ENCODE data around the gene CLDN34.

DNA sequence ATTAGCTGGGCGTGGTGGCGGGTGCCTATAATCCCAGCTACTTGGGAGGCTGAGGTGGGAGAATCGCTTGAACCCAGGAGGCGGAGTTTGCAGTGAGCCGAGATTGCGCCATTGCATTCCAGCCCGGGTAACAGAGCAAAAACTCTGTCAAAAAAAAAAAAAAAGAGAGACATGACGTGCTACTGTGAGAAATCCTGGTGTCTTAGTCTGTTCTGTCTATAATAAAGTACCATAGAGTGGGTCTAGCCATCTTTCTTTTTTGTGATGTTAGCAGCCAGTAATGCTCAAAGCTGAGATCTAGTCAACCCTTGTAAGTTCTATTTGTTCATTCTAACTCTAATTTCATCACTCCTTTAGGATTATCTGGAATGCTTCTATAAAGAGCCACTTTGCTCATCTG is 38.9 kb downstream of the CLDN34 start:
- no peak for TF ChIP-seq EP300 (IDR thresholded peaks at IDR 0.05; ENCODE audit: low read depth in 2 of 2, low read length in 2 of 2)
- TF ChIP-seq EP300 (CRISPR knock-in tag; IDR thresholded peaks at IDR 0.05; ENCODE audit: borderline replicate concordance) = no peak
- TF ChIP-seq ZZZ3 (CRISPR knock-in tag; IDR thresholded peaks at IDR 0.05; ENCODE audit: borderline replicate concordance) = no peak
- no peak for TF ChIP-seq JUND (CRISPR knock-in tag; IDR thresholded peaks at IDR 0.05)
- no peak for TF ChIP-seq ZNF660 (CRISPR knock-in tag; IDR thresholded peaks at IDR 0.05; ENCODE audit: borderline replicate concordance, low read depth)
- TF ChIP-seq, protein P1, sequence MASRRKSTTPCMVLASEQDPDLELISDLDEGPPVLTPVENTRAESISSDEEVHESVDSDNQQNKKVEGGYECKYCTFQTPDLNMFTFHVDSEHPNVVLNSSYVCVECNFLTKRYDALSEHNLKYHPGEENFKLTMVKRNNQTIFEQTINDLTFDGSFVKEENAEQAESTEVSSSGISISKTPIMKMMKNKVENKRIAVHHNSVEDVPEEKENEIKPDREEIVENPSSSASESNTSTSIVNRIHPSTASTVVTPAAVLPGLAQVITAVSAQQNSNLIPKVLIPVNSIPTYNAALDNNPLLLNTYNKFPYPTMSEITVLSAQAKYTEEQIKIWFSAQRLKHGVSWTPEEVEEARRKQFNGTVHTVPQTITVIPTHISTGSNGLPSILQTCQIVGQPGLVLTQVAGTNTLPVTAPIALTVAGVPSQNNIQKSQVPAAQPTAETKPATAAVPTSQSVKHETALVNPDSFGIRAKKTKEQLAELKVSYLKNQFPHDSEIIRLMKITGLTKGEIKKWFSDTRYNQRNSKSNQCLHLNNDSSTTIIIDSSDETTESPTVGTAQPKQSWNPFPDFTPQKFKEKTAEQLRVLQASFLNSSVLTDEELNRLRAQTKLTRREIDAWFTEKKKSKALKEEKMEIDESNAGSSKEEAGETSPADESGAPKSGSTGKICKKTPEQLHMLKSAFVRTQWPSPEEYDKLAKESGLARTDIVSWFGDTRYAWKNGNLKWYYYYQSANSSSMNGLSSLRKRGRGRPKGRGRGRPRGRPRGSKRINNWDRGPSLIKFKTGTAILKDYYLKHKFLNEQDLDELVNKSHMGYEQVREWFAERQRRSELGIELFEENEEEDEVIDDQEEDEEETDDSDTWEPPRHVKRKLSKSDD (CRISPR knock-in tag; IDR thresholded peaks at IDR 0.05; ENCODE audit: low read depth) = no peak
- TF ChIP-seq, protein P2, sequence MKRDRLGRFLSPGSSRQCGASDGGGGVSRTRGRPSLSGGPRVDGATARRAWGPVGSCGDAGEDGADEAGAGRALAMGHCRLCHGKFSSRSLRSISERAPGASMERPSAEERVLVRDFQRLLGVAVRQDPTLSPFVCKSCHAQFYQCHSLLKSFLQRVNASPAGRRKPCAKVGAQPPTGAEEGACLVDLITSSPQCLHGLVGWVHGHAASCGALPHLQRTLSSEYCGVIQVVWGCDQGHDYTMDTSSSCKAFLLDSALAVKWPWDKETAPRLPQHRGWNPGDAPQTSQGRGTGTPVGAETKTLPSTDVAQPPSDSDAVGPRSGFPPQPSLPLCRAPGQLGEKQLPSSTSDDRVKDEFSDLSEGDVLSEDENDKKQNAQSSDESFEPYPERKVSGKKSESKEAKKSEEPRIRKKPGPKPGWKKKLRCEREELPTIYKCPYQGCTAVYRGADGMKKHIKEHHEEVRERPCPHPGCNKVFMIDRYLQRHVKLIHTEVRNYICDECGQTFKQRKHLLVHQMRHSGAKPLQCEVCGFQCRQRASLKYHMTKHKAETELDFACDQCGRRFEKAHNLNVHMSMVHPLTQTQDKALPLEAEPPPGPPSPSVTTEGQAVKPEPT (CRISPR knock-in tag; IDR thresholded peaks at IDR 0.05; ENCODE audit: low read depth) = no peak
- no peak for TF ChIP-seq FOXM1 (CRISPR knock-in tag; IDR thresholded peaks at IDR 0.05)
- TF ChIP-seq JUN (CRISPR knock-in tag; IDR thresholded peaks at IDR 0.05) = no peak
- no peak for TF ChIP-seq GTF2F1 (IDR thresholded peaks at IDR 0.05; ENCODE audit: low read length)
- no peak for TF ChIP-seq ZBTB42 (CRISPR knock-in tag; IDR thresholded peaks at IDR 0.05)
- TF ChIP-seq RAD21 (CRISPR knock-in tag; IDR thresholded peaks at IDR 0.05) = no peak
- TF ChIP-seq, protein P3, sequence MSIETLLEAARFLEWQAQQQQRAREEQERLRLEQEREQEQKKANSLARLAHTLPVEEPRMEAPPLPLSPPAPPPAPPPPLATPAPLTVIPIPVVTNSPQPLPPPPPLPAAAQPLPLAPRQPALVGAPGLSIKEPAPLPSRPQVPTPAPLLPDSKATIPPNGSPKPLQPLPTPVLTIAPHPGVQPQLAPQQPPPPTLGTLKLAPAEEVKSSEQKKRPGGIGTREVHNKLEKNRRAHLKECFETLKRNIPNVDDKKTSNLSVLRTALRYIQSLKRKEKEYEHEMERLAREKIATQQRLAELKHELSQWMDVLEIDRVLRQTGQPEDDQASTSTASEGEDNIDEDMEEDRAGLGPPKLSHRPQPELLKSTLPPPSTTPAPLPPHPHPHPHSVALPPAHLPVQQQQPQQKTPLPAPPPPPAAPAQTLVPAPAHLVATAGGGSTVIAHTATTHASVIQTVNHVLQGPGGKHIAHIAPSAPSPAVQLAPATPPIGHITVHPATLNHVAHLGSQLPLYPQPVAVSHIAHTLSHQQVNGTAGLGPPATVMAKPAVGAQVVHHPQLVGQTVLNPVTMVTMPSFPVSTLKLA (IDR thresholded peaks at IDR 0.05) = no peak
